Central memory CD8-positive, alpha-beta T cell (primary cell): ENCODE data around the gene STX2.

Experiments used
- ATAC-seq: fragments of 150-1000 bp; cut with Tn5 transposase; replicated peaks from 2 replicates; pipeline ENCODE4 v1.10.0; 2022; ENCODE audit warnings: mild to moderate bottlenecking, moderate FRiP score, moderate number of reproducible peaks; ENCODE audit not compliant: poor library complexity, severe bottlenecking; ENCODE audit errors: extremely low read depth
- DNase-seq, 2 donors: peaks; one replicate each; pipeline ENCODE4 v3.0.0; 2021; ENCODE audit warnings: low spot score in 2 of 2
- H3K27ac Mint-ChIP-seq: one replicate; pipeline ENCODE4 v1.8.0; 2022; ENCODE audit warnings: low read depth, mild to moderate bottlenecking, moderate library complexity, mixed read lengths
- H3K27me3 Mint-ChIP-seq: one replicate; pipeline ENCODE4 v1.8.0; 2022; ENCODE audit warnings: mixed read lengths
- H3K36me3 Mint-ChIP-seq: one replicate; pipeline ENCODE4 v1.8.0; 2022; ENCODE audit warnings: mild to moderate bottlenecking, moderate library complexity, mixed read lengths; ENCODE audit not compliant: insufficient read depth
- H3K4me1 Mint-ChIP-seq: one replicate; pipeline ENCODE4 v1.8.0; 2022; ENCODE audit warnings: mixed read lengths
- H3K4me3 Mint-ChIP-seq: one replicate; pipeline ENCODE4 v1.8.0; 2022; ENCODE audit warnings: mild to moderate bottlenecking, moderate library complexity, mixed read lengths
- H3K9me3 Mint-ChIP-seq: one replicate; pipeline ENCODE4 v1.8.0; 2022; ENCODE audit warnings: mixed read lengths

STX2 gene

DNA sequence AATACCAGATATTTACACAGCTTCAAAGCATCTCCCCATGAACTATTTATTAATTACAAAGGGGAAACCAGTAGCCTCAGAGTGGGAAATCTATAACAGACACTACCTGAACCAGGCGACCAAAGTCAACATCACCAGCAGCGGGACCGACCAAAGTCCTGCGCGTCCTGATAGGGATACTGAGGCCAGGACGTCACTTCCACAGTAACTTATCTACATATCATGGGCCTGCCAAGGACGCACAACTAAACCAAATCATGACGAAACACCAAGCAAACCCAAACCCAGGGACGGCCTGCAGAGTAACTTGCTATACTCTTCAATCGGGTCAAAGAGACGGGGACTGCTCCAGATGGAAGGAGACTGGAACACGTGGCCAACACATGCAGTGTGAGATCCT lies 96.9 kb downstream of the STX2 start:
- H3K27ac Mint-ChIP-seq = no peak overlapping the region
- H3K4me3 Mint-ChIP-seq = no peak overlapping the region
- peaks cover 37% of the 10 kb centered on the region for H3K27me3 Mint-ChIP-seq
- DNase-seq (no peak), ATAC-seq (no peak)
- H3K9me3 Mint-ChIP-seq = no peaks in the 10 kb centered on the region
- H3K4me1 Mint-ChIP-seq = no peaks in the 10 kb centered on the region
- no peaks in the 10 kb centered on the region for H3K36me3 Mint-ChIP-seq
